GM23338 (cell line): Measurements from ENCODE around the gene RGS6.

ENCODE experiments used
- EZH2 ChIP-seq: fragments of 200-600 bp; sonication (generic); IDR thresholded peaks from one replicate; pipeline ENCODE4 v1.8.0; 2017; ENCODE audit warnings: antibody characterized with exemption, mild to moderate bottlenecking, low read depth; ENCODE audit not compliant: unreplicated experiment
- JUNB ChIP-seq: IDR thresholded peaks from one replicate; pipeline ENCODE4 v1.6.1; 2016; ENCODE audit warnings: antibody characterized with exemption; ENCODE audit not compliant: unreplicated experiment
- POLR2AphosphoS5 ChIP-seq: IDR thresholded peaks from 2 replicates; pipeline ENCODE4 v1.6.1; 2016; ENCODE audit warnings: antibody characterized with exemption, low read depth
- ZNF114 ChIP-seq: fragments of 250-450 bp; sonication (Bioruptor Pico); IDR thresholded peaks from 2 replicates; pipeline ENCODE4 v1.5.0; 2020; ENCODE audit warnings: mild to moderate bottlenecking, moderate library complexity
- TF ChIP-seq, protein P1 (sequence below), 2 experiments: fragments of 200-600 bp in 1 of 2; sonication (generic) in 1 of 2; conservative IDR thresholded peaks; 2 replicates each; pipeline versions ENCODE4 v1.5.1 to v1.6.1; 2016 to 2017; ENCODE audit warnings: antibody characterized with exemption in 2 of 2, low read depth in 2 of 2, mild to moderate bottlenecking in 2 of 2, moderate library complexity in 1 of 2
- TF ChIP-seq, protein P2 (sequence below): IDR thresholded peaks from 2 replicates; pipeline ENCODE4 v1.6.1; 2016; ENCODE audit warnings: antibody characterized with exemption
- TF ChIP-seq, protein P3 (sequence below): IDR thresholded peaks from one replicate; pipeline ENCODE4 v1.6.1; 2018; ENCODE audit warnings: antibody characterized with exemption; ENCODE audit not compliant: unreplicated experiment

DNA sequence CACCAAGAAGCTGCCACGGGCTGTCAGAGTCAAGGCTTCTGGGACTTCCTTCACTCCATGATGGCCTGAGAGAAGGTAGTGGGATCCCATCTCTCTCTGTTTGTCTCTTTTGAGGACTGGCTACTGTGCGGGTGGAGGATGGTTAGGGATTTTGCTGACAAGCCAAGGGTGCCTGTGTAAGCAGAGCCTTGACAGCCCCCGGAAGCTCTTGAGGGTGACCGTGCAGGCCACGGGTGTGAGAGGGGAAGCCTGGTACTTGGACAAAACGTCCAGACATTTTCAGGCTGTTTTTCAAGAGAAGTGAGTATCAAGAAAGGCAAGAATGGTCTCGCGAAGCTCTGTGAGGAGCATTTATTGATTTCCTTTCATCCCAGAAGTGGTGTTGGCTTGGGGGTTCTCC lies 609.3 kb downstream of the RGS6 start:
- TF ChIP-seq, protein P1, sequence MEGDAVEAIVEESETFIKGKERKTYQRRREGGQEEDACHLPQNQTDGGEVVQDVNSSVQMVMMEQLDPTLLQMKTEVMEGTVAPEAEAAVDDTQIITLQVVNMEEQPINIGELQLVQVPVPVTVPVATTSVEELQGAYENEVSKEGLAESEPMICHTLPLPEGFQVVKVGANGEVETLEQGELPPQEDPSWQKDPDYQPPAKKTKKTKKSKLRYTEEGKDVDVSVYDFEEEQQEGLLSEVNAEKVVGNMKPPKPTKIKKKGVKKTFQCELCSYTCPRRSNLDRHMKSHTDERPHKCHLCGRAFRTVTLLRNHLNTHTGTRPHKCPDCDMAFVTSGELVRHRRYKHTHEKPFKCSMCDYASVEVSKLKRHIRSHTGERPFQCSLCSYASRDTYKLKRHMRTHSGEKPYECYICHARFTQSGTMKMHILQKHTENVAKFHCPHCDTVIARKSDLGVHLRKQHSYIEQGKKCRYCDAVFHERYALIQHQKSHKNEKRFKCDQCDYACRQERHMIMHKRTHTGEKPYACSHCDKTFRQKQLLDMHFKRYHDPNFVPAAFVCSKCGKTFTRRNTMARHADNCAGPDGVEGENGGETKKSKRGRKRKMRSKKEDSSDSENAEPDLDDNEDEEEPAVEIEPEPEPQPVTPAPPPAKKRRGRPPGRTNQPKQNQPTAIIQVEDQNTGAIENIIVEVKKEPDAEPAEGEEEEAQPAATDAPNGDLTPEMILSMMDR (conservative IDR thresholded peaks at IDR 0.05; ENCODE audit: low read depth in 2 of 2) = no peak
- TF ChIP-seq, protein P2, sequence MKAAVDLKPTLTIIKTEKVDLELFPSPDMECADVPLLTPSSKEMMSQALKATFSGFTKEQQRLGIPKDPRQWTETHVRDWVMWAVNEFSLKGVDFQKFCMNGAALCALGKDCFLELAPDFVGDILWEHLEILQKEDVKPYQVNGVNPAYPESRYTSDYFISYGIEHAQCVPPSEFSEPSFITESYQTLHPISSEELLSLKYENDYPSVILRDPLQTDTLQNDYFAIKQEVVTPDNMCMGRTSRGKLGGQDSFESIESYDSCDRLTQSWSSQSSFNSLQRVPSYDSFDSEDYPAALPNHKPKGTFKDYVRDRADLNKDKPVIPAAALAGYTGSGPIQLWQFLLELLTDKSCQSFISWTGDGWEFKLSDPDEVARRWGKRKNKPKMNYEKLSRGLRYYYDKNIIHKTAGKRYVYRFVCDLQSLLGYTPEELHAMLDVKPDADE = no peak
- TF ChIP-seq POLR2AphosphoS5 (no peak), EZH2 (no peak), ZNF114 (CRISPR knock-in tag) (no peak), JUNB (no peak)
- TF ChIP-seq, protein P3, sequence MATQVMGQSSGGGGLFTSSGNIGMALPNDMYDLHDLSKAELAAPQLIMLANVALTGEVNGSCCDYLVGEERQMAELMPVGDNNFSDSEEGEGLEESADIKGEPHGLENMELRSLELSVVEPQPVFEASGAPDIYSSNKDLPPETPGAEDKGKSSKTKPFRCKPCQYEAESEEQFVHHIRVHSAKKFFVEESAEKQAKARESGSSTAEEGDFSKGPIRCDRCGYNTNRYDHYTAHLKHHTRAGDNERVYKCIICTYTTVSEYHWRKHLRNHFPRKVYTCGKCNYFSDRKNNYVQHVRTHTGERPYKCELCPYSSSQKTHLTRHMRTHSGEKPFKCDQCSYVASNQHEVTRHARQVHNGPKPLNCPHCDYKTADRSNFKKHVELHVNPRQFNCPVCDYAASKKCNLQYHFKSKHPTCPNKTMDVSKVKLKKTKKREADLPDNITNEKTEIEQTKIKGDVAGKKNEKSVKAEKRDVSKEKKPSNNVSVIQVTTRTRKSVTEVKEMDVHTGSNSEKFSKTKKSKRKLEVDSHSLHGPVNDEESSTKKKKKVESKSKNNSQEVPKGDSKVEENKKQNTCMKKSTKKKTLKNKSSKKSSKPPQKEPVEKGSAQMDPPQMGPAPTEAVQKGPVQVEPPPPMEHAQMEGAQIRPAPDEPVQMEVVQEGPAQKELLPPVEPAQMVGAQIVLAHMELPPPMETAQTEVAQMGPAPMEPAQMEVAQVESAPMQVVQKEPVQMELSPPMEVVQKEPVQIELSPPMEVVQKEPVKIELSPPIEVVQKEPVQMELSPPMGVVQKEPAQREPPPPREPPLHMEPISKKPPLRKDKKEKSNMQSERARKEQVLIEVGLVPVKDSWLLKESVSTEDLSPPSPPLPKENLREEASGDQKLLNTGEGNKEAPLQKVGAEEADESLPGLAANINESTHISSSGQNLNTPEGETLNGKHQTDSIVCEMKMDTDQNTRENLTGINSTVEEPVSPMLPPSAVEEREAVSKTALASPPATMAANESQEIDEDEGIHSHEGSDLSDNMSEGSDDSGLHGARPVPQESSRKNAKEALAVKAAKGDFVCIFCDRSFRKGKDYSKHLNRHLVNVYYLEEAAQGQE = no peak
